Thymus (tissue), 11 donors: ENCODE measurements around the gene RAPGEF2. TPM values are rescaled to one million over a fixed set of nuclear protein-coding genes. Genes with fewer than 3 reads are reported as not detected.
"Not testable (repeated sequence)": the region's sequence is repeated elsewhere in the genome, so short reads cannot be mapped to it uniquely, and the experiment has no call there.

Experiments
- DNase-seq, 9 donors: peaks; one replicate each; pipeline ENCODE4 v3.0.0-alpha.2; 2013; ENCODE audit warnings: low spot score in 9 of 9, low read depth in 6 of 9, missing footprints in 1 of 9
- H3K27ac ChIP-seq, 2 donors: one replicate each; pipeline ENCODE4 v1.5.1; 2013; ENCODE audit warnings: control low read depth in 1 of 2, low read depth in 1 of 2, low read length in 1 of 2, mild to moderate bottlenecking in 1 of 2, moderate library complexity in 1 of 2
- H3K27me3 ChIP-seq, 2 donors: one replicate each; pipeline ENCODE4 v1.5.1; 2013; ENCODE audit warnings: low read length in 1 of 2; ENCODE audit not compliant: control insufficient read depth in 2 of 2, insufficient read depth in 1 of 2
- H3K36me3 ChIP-seq, 2 donors: one replicate each; pipeline ENCODE4 v1.5.1; 2013; ENCODE audit warnings: low read length in 1 of 2, mild to moderate bottlenecking in 1 of 2, moderate library complexity in 1 of 2; ENCODE audit not compliant: control insufficient read depth in 2 of 2, insufficient read depth in 2 of 2
- H3K4me1 ChIP-seq, 2 donors: one replicate each; pipeline ENCODE4 v1.5.1; 2013; ENCODE audit warnings: low read length in 2 of 2; ENCODE audit not compliant: control insufficient read depth in 2 of 2, insufficient read depth in 2 of 2
- H3K4me3 ChIP-seq, 2 donors: one replicate each; pipeline ENCODE4 v1.5.1; 2013; ENCODE audit warnings: low read length in 2 of 2, control low read depth in 1 of 2, mild to moderate bottlenecking in 1 of 2
- H3K9me3 ChIP-seq, 2 donors: one replicate each; pipeline ENCODE4 v1.5.1; 2013; ENCODE audit warnings: low read length in 1 of 2, mild to moderate bottlenecking in 1 of 2; ENCODE audit not compliant: control insufficient read depth in 2 of 2, insufficient read depth in 1 of 2
- WGBS: extraction: QIAGEN DNeasy Blood & Tissue Kit; methylation state at CpG from one replicate; pipeline ENCODE4 v1.1.7; 2013; 5-methylcytosine and 5-hydroxymethylcytosine counted together
- polyA plus RNA-seq: library from polyadenylated mRNA; stranded (reverse); fragments of 200-250 nt; gene quantifications from one replicate; pipeline ENCODE4 v1.2.3, GENCODE V29; 2013
- total RNA-seq: library from RNA; stranded (reverse); fragments of 120-200 nt; gene quantifications from one replicate; pipeline ENCODE4 v1.2.4, GENCODE V29; 2013
- donor health status: healthy.

RAPGEF2 gene
- total and polyA plus RNA-seq, 2 donors = 7.9 to 23.6 TPM

DNA sequence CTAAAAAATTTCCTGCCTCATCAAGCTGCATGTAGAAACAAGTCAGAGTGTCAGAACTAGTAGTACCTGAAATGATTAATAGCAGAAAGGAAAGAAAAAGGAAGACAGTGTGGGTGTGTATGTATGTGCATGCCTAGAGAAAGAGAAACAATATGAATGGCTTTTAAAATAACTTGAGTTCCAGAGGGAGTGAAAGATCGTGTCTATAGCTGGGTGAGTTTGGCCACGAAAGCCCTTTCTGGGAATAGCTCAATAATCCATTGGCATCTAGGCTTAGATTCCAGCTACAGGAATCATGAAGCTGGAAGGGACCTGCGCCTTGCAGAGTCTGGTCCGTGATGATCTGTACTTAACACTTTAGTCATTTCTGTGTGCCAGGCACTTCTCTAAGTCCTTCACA, 195.6 kb downstream of the RAPGEF2 start:
- Histone ChIP-seq H3K36me3 (no peaks in the 10 kb centered on the region), H3K27me3 (no peaks in the 10 kb centered on the region), H3K4me1 (no peaks in the 10 kb centered on the region), H3K9me3 (no peaks in the 10 kb centered on the region), H3K27ac (no peak overlapping the region), H3K4me3 (no peak overlapping the region)
- 79% methylated on average over 4 of the region's 4 CpGs for WGBS
- no peak for DNase-seq

DNA sequence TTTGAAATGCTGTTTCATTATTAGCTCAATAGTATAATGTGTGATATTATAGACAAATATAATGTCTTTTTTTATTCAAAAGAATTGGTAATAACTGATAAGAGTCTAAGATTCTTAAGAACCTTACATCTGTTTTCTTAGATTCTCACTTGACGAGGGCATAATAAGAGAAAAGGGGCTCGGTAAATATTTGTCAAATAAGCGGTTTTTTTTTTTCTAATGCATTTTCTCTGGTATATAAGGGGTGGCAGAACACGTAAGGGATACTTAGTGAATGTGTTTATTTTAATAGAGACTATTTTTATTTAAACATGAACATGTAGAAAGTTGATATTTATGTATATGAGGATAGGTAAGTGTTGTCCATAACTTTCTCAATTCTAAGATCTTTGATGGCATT, 200.6 kb downstream of the RAPGEF2 start:
- DNase-seq = no peak
- no peaks in the 10 kb centered on the region for H3K9me3 ChIP-seq
- 98% methylated on average over 4 of the region's 4 CpGs for WGBS

DNA sequence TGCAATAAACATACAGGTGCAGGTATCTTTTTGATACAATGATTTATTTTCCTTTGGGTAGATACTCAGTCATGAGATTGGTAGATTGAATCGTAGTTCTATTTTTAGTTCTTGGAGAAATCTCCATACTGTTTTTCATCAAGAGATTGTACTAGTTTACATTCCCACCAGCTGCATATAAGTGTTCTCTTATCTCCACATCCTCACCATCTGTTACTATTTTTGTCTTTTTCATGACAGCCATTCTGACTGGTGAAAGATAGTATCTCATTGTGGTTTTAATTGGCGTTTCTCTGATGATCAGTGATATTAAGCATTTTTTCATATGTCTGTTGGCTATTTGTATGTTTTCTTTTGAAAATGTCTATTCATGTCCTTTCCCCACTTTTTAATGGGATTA, 202.2 kb downstream of the RAPGEF2 start:
- WGBS = 63% methylated on average over 2 of the region's 2 CpGs
- Histone ChIP-seq H3K4me3 (no peak overlapping the region), H3K9me3 (no peaks in the 10 kb centered on the region), H3K27me3 (no peaks in the 10 kb centered on the region), H3K36me3 (no peaks in the 10 kb centered on the region), H3K27ac (no peak overlapping the region), H3K4me1 (no peaks in the 10 kb centered on the region)
- no peak for DNase-seq

More for the DNA sequence above, 200.6 kb downstream of the RAPGEF2 start:
- Histone ChIP-seq H3K4me1 (no peaks in the 10 kb centered on the region), H3K36me3 (no peaks in the 10 kb centered on the region), H3K4me3 (no peak overlapping the region), H3K27ac (no peak overlapping the region), H3K27me3 (no peaks in the 10 kb centered on the region)

DNA sequence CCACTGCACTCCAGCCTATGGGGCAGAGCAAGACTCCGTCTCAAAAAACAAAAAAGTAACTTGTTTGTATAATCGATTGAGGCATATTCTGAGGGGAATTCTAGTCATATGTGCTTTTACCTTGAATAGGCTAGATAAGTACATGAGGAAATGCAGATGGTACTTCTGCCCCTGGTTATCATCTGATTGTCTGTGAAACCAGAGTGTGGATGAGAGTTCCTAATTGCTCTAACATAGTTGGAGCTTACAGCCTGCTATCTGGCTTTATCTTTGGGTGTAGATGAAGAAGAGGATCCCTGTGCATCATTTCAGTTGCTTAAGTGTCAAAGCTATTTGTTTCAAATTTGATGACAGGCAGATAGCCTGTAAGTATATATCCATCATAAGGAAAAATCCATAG, 205.1 kb downstream of the RAPGEF2 start:
- WGBS = over 99% methylated on average over 2 of the region's 2 CpGs
- Histone ChIP-seq H3K27ac (no peak overlapping the region), H3K27me3 (no peaks in the 10 kb centered on the region)

DNA sequence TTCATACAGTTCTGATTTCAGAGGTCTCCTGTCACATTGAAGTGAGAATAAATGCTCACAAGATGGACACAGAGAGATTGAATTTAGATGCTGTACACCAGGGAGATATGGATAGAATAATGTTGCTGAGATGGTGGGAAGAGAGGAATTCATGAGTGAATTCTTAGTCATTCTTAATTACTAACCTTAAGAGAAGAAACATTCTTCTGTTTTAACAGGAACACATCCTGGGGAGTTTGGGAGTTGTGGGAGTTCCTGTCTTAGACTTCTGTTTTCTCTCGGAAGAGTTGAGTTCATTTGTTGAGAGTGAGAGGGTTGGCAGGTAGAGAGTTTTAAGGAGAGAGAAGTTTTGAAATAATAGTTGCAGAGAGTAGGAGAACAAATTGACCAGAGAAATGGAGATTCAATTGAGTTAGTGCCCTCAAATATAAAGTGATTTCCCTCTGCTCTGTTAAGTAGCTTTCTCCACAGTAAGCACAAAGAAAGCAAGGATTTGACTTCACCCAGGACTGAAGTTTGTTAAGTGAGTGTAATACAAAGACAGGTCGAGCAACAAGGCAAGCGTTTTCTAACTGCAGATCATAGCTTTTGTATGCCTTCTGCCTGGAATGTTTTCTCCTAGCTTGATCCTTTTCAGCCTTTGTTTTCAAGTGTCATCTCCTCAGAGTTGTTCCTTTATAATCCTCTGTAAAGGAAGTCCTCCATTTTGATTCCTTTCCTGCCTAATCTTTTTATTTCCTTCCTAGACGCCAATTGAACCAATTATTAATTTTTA, 205.9 kb downstream of the RAPGEF2 start:
- Histone ChIP-seq H3K4me1 (no peaks in the 10 kb centered on the region), H3K27ac (no peak overlapping the region), H3K27me3 (no peaks in the 10 kb centered on the region), H3K9me3 (no peaks in the 10 kb centered on the region), H3K36me3 (no peaks in the 10 kb centered on the region), H3K4me3 (no peak overlapping the region)
- WGBS = 97% methylated on average over 4 of the region's 4 CpGs
- no peak for DNase-seq

More for the DNA sequence above, 205.1 kb downstream of the RAPGEF2 start:
- Histone ChIP-seq H3K9me3 (no peaks in the 10 kb centered on the region), H3K36me3 (no peaks in the 10 kb centered on the region), H3K4me3 (no peak overlapping the region), H3K4me1 (no peaks in the 10 kb centered on the region)
- no peak for DNase-seq

DNA sequence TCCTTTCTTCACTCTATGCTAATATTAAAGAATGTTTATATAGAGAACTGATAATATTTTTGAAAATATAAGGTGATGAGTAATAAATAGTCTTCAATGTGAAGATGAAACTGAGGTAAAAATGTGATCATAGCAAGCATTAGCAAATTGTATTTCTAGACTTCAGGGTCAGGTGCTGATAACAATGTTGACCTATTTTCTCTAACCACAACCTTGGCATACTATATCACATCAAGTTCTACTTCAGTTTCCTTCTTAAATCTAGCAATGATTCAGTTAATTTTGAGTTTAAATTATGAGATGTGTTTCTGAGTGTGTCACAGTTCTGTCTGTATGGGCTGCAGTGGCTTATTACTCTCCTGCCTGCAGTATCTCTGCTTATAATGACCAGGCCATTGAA, 209.4 kb downstream of the RAPGEF2 start:
- H3K27ac ChIP-seq = no peak overlapping the region
- no peaks in the 10 kb centered on the region for H3K4me1 ChIP-seq
- H3K27me3 ChIP-seq = no peaks in the 10 kb centered on the region
- H3K4me3 ChIP-seq = no peak overlapping the region
- no peaks in the 10 kb centered on the region for H3K9me3 ChIP-seq
- DNase-seq = no peak
- peaks cover 0 to 8% of the 10 kb centered on the region in 2 donors for H3K36me3 ChIP-seq

DNA sequence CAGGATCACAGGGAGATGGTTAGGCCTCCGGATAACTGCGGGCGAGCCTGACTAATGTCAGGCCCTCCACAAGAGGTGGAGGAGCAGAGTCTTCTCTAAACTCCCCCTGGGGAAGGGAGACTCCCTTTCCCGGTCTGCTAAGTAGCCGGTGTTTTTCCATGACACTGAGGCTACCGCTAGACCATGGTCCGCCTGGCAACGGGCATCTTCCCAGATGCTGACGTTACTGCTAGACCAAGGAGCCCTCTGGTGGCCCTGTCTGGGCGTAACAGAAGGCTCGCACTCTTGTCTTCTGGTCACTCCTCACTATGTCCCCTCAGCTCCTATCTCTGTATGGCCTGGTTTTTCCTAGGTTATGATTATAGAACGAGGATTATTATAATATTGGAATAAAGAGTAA, 213.0 kb downstream of the RAPGEF2 start:
- H3K27ac ChIP-seq, H3K27me3 ChIP-seq, DNase-seq, H3K36me3 ChIP-seq, H3K4me3 ChIP-seq, H3K9me3 ChIP-seq, H3K4me1 ChIP-seq: not testable (repeated sequence)
- WGBS = 97% methylated on average over 12 of the region's 12 CpGs

DNA sequence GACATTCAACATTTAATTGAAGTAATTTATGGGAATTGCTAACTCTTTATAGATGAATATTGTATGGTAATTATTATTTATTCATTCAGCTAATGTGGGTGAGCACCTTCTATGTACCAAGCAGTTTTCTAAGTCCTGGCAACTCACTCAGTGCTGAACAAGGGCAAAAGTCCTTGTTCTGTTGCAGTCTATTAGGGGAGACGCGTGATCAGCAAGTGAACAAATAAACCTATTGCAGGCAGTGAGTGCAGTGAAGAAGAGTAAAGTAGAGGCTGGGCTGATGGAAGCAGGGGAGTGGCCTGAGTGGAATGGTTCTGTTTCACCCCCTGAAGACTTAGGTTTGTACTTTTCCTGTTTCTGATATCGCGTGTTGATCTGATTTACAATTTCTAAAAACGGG, 214.3 kb downstream of the RAPGEF2 start:
- 98% methylated on average over 5 of the region's 5 CpGs for WGBS
- Histone ChIP-seq H3K27ac (no peak overlapping the region), H3K27me3 (no peaks in the 10 kb centered on the region), H3K4me3 (no peak overlapping the region), H3K9me3 (no peaks in the 10 kb centered on the region), H3K36me3 (peaks cover 0 to 8% of the 10 kb centered on the region in 2 donors), H3K4me1 (no peaks in the 10 kb centered on the region)
- no peak for DNase-seq

DNA sequence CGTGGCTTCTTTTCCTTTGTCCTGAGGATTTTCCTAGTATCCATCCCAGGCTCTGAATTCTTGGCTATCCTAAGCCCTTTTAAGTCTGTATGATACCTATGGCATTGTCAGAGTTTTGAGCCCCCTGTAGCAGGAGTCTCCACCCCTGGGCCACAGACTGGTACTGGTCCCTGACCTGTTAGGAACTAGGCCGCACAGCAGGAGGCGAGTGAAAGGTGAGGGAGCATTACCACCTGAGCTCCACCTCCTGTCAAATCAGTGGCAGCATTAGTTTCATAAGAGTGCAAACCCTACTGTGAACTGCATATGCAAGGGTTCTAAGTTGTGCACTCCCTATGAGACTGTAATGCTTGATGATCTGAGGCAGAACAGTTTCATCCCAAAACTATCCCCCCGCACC, 216.1 kb downstream of the RAPGEF2 start:
- WGBS = 98% methylated on average over 4 of the region's 4 CpGs
- Histone ChIP-seq H3K9me3 (no peaks in the 10 kb centered on the region), H3K36me3 (peaks cover 0 to 13% of the 10 kb centered on the region in 2 donors), H3K4me3 (no peak overlapping the region), H3K27me3 (no peaks in the 10 kb centered on the region), H3K4me1 (no peaks in the 10 kb centered on the region), H3K27ac (no peak overlapping the region)
- DNase-seq = no peak
